Measurements from ENCODE around the gene STPG1.

DNA sequence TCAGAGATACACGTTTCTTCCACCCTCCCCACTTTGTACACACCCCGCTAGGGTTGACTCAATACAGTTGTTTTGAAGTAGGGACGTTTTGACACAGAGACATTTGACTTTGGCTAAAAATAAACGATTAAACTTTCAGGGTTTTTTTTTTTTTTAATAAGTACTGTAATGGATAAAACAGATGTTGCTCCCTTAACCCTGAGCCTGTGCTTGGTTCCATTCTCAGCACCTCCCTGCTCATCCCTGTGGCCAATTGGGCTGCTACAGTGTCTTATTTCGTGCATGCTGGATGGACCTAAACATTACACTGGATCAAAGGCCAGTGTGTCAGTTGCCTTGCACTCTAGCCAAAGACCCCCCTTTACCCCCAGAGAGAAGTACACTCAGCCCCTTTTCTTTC is 77.5 kb downstream of the STPG1 start:
- TF ChIP-seq, protein P1, sequence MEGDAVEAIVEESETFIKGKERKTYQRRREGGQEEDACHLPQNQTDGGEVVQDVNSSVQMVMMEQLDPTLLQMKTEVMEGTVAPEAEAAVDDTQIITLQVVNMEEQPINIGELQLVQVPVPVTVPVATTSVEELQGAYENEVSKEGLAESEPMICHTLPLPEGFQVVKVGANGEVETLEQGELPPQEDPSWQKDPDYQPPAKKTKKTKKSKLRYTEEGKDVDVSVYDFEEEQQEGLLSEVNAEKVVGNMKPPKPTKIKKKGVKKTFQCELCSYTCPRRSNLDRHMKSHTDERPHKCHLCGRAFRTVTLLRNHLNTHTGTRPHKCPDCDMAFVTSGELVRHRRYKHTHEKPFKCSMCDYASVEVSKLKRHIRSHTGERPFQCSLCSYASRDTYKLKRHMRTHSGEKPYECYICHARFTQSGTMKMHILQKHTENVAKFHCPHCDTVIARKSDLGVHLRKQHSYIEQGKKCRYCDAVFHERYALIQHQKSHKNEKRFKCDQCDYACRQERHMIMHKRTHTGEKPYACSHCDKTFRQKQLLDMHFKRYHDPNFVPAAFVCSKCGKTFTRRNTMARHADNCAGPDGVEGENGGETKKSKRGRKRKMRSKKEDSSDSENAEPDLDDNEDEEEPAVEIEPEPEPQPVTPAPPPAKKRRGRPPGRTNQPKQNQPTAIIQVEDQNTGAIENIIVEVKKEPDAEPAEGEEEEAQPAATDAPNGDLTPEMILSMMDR (IDR thresholded peaks at IDR 0.05), result no peak
- no peak for TF ChIP-seq OVOL2 (CRISPR knock-in tag; IDR thresholded peaks at IDR 0.05; ENCODE audit: borderline replicate concordance)
- TF ChIP-seq, protein P2, sequence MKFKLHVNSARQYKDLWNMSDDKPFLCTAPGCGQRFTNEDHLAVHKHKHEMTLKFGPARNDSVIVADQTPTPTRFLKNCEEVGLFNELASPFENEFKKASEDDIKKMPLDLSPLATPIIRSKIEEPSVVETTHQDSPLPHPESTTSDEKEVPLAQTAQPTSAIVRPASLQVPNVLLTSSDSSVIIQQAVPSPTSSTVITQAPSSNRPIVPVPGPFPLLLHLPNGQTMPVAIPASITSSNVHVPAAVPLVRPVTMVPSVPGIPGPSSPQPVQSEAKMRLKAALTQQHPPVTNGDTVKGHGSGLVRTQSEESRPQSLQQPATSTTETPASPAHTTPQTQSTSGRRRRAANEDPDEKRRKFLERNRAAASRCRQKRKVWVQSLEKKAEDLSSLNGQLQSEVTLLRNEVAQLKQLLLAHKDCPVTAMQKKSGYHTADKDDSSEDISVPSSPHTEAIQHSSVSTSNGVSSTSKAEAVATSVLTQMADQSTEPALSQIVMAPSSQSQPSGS (CRISPR knock-in tag; IDR thresholded peaks at IDR 0.05; ENCODE audit: borderline replicate concordance, low read depth), result no peak
- TF ChIP-seq, protein P3, sequence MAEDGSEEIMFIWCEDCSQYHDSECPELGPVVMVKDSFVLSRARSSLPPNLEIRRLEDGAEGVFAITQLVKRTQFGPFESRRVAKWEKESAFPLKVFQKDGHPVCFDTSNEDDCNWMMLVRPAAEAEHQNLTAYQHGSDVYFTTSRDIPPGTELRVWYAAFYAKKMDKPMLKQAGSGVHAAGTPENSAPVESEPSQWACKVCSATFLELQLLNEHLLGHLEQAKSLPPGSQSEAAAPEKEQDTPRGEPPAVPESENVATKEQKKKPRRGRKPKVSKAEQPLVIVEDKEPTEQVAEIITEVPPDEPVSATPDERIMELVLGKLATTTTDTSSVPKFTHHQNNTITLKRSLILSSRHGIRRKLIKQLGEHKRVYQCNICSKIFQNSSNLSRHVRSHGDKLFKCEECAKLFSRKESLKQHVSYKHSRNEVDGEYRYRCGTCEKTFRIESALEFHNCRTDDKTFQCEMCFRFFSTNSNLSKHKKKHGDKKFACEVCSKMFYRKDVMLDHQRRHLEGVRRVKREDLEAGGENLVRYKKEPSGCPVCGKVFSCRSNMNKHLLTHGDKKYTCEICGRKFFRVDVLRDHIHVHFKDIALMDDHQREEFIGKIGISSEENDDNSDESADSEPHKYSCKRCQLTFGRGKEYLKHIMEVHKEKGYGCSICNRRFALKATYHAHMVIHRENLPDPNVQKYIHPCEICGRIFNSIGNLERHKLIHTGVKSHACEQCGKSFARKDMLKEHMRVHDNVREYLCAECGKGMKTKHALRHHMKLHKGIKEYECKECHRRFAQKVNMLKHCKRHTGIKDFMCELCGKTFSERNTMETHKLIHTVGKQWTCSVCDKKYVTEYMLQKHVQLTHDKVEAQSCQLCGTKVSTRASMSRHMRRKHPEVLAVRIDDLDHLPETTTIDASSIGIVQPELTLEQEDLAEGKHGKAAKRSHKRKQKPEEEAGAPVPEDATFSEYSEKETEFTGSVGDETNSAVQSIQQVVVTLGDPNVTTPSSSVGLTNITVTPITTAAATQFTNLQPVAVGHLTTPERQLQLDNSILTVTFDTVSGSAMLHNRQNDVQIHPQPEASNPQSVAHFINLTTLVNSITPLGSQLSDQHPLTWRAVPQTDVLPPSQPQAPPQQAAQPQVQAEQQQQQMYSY (CRISPR knock-in tag; IDR thresholded peaks at IDR 0.05), result no peak
- TF ChIP-seq, protein P4, sequence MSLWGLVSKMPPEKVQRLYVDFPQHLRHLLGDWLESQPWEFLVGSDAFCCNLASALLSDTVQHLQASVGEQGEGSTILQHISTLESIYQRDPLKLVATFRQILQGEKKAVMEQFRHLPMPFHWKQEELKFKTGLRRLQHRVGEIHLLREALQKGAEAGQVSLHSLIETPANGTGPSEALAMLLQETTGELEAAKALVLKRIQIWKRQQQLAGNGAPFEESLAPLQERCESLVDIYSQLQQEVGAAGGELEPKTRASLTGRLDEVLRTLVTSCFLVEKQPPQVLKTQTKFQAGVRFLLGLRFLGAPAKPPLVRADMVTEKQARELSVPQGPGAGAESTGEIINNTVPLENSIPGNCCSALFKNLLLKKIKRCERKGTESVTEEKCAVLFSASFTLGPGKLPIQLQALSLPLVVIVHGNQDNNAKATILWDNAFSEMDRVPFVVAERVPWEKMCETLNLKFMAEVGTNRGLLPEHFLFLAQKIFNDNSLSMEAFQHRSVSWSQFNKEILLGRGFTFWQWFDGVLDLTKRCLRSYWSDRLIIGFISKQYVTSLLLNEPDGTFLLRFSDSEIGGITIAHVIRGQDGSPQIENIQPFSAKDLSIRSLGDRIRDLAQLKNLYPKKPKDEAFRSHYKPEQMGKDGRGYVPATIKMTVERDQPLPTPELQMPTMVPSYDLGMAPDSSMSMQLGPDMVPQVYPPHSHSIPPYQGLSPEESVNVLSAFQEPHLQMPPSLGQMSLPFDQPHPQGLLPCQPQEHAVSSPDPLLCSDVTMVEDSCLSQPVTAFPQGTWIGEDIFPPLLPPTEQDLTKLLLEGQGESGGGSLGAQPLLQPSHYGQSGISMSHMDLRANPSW (CRISPR knock-in tag; conservative IDR thresholded peaks at IDR 0.05; ENCODE audit: low read depth), result no peak
- no peak for TF ChIP-seq RELA (CRISPR knock-in tag; IDR thresholded peaks at IDR 0.05; ENCODE audit: borderline replicate concordance)
- no peak for TF ChIP-seq SP1 (CRISPR knock-in tag; conservative IDR thresholded peaks at IDR 0.05)
- TF ChIP-seq, protein P5, sequence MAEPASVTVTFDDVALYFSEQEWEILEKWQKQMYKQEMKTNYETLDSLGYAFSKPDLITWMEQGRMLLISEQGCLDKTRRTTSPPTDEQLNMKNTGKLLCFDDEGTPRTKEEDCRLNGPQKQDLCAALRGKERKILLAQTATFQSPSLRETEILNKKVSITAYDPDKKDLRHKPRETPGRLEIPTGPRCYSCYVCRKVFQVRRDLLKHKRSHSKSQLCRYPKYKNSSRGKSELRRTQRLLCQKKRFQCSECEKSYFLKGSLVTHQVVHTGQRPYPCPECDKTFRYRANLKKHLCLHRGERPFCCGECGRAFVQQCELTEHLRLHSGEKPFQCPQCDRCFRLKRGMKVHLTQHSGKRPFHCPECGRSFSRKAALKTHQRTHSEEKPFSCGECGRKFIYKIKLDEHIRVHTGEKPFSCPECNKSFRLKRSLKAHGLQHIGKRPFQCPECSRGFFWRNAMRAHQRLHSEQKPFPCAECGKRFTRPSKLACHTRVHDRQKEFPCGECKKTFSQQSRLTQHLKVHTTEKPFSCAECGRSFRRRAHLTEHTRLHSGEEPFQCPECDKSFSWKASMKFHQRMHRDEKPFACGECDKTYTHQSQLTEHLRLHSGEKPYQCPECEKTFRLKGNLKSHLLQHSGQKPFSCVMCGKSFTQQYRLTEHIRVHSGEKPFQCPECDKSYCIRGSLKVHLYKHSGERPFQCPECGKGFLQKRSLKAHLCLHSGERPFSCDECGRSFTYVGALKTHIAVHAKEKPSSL (CRISPR knock-in tag; conservative IDR thresholded peaks at IDR 0.05), result no peak
- no peak for TF ChIP-seq ZNF219 (CRISPR knock-in tag; IDR thresholded peaks at IDR 0.05; ENCODE audit: borderline replicate concordance)
- TF ChIP-seq ELF4 (CRISPR knock-in tag; IDR thresholded peaks at IDR 0.05; ENCODE audit: low read depth), result no peak
- no peak for TF ChIP-seq ESRRA (CRISPR knock-in tag; IDR thresholded peaks at IDR 0.05; ENCODE audit: borderline replicate concordance)
- no peak for TF ChIP-seq SMAD4 (CRISPR knock-in tag; IDR thresholded peaks at IDR 0.05)

All from WTC11 (cell line).